Measurements from ENCODE around the gene DCBLD1.
"Not testable (repeated sequence)": the region's sequence is repeated elsewhere in the genome, so short reads cannot be mapped to it uniquely, and the experiment has no call there.

DCBLD1 gene

GRCh38 chr6:117482240-117483003 is at the start of gene DCBLD1:
Gene DCBLD1 (plus strand): TSS chr6:117482674. CDS start chr6:117482782, 108 bp downstream.
- DNase-seq, result peak; percentile 79

- no peak for DNase-seq
Measured at GRCh38 chr6:117440706-117441525, 41.6 kb upstream of the DCBLD1 start.

DNA sequence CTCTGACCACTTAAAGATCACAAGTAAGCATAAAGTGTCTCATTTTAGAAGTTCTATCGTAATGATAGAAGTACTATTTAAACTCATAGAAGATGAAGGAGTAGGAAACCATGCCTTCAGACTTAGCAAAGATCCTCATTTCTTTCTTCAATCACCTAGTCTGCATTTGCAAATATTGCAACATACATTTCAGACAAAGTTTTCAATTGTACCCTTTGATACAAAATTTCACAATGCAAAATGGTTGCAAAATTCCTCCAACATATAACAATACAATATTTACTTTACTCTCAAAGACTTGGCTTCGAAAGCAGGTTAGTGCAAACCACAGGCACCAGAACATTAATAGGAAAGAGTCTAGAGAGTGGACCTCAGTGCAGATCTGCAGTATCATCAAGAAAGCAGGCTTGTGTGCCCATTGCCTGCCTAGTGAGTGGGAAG is 40.6 kb upstream of the DCBLD1 start:
- DNase-seq, result no peak

DNA sequence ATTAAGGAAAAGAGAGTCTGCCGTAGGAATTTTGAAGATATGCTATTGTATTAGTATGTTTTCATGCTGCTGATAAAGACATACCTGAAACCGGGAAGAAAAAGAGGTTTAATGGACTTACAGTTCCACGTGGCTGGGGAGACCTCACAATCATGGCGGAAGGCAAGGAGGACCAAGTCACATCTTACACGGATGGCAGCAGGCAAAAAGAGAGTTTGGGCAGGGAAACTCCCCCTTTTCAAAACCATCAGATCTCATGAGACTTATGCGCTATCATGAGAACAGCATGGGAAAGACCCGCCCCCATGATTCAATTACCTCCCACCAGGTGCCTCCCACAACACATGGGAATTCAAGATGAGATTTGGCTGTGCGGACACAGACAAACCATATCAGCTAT is 40.2 kb upstream of the DCBLD1 start:
- DNase-seq, result not testable (repeated sequence)

DNA sequence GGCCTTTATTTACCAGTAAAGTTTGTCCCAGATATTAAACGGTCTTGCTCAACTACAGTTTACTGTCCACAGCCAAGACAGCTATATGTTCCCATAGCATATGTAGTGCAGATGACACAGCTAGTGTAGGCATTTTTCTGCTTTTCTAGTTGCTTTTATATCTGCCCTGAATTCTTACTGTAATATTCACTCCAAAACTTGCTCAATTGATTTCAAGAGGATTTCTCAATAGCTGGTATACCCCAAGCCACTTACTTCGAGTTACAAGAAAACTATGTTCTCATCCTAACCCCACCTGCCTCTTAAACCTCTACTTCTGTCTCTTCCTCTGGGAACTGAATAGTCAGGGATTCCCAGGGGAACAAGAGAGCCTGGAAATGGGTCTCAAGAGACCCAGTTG is 37.9 kb upstream of the DCBLD1 start:
- DNase-seq, result no peak

DNA sequence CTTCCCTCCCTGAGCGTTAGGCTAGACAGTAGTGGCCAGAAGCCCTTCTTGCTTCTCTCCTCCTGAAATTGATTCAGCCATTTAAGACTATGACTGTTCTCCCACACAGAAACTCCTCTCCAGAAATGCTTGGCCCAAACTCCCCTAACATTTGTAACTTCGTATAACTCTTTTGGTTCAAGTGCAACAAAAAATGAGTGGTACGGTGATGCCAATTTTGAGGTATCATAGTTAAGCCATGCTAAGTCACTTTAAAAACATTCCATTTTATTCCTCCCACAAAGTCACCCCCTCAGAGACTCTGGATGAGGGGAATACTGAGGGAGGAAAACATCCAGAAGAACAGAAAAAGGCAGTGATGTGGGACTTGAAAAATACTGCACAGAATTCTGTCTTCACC is 35.6 kb upstream of the DCBLD1 start:
- DNase-seq, result no peak

DNA sequence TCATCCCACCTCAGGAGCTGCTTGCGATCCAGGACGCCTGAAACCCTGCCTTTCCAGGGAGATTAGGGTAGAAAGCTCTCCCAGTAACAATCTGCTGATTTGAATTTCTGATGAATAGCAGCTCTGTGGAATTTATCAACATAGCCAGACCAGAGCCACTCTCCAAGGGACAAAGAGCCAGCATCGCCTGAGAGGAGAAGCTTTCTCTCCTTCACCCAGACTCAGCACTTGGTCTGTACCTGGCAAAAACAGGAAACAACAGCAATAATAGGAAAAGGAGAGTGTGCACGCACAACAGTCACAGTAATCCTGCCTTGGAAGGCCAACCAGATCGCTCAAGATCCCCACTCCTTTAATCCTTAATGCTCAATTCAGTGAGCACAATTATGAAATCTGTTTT is 34.5 kb upstream of the DCBLD1 start:
- no peak for DNase-seq

DNA sequence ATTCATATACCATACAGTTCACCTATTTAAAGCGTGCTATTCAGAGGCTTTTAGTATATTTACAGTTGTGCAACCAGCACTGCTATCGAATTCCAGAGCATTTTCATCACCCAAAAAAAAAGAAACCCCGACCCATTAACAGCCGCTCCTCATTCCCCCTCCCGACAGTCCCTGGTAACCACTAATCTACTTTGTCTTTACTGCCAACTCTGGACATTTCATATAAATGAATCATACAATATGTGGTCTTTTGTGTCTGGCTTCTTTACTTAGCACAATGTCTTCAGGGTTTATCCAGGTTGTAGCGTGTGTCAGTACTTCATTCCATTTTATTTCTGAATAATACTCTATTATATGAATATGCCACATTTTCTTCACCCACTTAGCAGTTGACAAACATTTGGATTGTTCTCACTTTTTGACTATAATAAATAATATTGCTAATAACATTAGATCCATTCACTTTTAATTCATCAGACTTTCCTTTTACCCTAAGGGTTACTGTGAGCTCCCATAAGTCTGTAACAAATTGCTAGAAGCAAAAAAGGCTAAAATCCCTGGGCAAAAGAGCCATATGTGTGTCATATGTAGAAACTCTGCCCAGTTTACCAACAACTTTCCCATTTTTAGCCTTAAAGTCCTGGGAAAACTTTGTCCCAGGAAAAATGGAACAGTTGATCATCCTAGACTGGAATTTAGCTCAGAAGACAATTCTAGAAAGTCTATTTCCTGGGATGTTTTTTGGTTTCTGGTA is 33.6 kb upstream of the DCBLD1 start:
- no peak for DNase-seq

- DNase-seq, result peak; percentile 73
Measured at GRCh38 chr6:117449549-117450439, 32.7 kb upstream of the DCBLD1 start.

GRCh38 chr6:117451671-117452070 is 30.8 kb upstream of the DCBLD1 start:
- no peak for DNase-seq

DNA sequence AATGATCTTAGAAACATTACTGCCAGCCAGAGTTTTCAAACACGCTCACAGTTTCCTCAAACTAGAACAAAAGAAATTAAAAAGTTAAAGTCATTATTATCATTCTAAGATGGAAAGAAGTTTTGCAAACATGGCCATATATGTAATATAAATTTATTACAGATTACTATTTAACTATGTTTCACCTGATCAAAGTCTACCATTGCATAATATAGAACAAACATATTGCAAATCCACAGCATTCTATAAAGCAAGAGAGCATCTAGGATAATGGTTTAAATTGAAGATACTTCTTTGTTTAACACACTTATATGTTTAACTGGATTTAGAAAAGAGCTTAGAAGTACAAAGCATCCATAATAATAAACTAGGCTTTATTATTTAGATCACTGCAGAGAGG is 26.2 kb upstream of the DCBLD1 start:
- DNase-seq, result no peak

DNA sequence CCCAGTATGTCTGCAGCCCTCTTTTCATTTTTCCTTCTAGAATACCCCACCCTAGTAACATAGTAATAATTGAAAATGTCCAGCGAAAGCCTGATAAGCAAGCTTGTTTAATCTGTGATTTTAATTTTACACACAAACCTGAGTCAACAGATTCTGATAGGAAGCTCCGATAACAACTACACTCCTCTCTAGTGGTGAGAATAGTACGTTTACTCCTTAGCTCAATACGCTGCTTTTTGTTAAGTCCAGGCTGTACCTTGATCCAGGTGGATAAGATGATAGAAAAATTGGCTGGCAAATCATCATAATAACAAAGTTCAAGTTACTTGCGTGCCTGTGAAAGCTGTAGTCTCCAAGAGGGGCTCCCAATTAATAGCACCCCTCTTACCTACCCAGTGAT is 25.5 kb upstream of the DCBLD1 start:
- DNase-seq, result no peak

- no peak for DNase-seq
Measured at GRCh38 chr6:117459204-117459944, 23.1 kb upstream of the DCBLD1 start.

- DNase-seq, result no peak
Measured at GRCh38 chr6:117463762-117464665, 18.5 kb upstream of the DCBLD1 start.

- DNase-seq, result no peak
Measured at GRCh38 chr6:117464700-117465099, 17.8 kb upstream of the DCBLD1 start.

- no peak for DNase-seq
Measured at GRCh38 chr6:117465691-117466090, 16.8 kb upstream of the DCBLD1 start.

GRCh38 chr6:117467876-117468275 is 14.6 kb upstream of the DCBLD1 start:
- DNase-seq, result no peak

DNA sequence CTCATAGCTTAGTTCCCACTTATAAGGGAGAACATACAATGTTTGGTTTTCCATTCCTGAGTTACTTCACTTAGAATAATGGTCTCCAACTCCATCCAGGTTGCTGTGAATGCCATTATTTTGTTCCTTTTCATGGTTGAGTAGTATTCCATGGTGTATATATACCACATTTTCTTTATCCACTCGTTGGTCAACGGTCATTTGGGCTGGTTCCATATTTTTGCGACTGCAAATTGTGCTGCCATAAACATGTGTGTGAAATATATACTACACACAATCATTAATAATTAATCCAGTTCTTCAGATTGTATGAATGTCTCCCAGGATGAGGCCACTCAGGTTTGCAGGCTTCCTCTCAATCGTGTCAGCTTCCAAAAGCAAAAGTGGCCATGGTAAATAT is 13.9 kb upstream of the DCBLD1 start:
- DNase-seq, result not testable (repeated sequence)

GRCh38 chr6:117469356-117469755 is 13.1 kb upstream of the DCBLD1 start:
- no peak for DNase-seq

GRCh38 chr6:117469791-117470190 is 12.7 kb upstream of the DCBLD1 start:
- DNase-seq, result no peak

- no peak for DNase-seq
Measured at GRCh38 chr6:117472667-117473066, 9.8 kb upstream of the DCBLD1 start.
